C4-2B (cell line): ENCODE measurements around the gene BPIFB6.

Experiments used
- CTCF ChIP-seq: fragments of 450-650 bp; conservative IDR thresholded peaks from 2 replicates; pipeline ENCODE4 v1.5.1; 2017; ENCODE audit warnings: mild to moderate bottlenecking
- ZFX ChIP-seq: fragments of 450-650 bp; IDR thresholded peaks from 2 replicates; pipeline ENCODE4 v1.6.1; 2017

GRCh38 chr20:33063271-33063670, 31.8 kb downstream of the BPIFB6 start:
- TF ChIP-seq CTCF: no peak
- TF ChIP-seq ZFX: no peak
